Measurements from ENCODE around the gene ZMYND12. TPM values are rescaled to one million over a fixed set of nuclear protein-coding genes. Genes with fewer than 3 reads are reported as not detected.

The ZMYND12 gene
- total and polyA plus RNA-seq, 2 donors (not counting 3 experiments of a cell fraction or from before 2014, with no cell fraction given), result 0.33 to 0.40 TPM

DNA sequence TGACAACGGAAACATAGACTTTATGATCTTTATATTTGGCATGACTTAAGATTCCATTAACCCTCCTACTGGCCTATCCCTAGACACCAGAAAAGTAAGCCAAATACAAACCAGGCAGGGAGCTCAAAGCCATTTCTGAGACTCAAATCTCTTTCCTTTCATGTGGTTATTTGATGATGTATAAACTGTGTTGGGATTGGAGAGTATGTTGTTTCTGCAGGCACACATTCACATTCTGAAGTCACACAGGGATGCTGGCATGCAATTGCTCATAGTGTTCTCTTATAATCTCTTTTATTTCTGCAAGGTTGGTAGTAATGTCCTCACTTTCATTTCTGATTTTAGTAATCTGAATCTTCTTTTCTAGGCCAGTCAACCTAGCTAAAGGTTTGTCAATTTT is 5.8 kb downstream of the ZMYND12 start:
- Histone ChIP-seq H3K4me2 (ENCODE audit: insufficient read depth, low read length) (no peak overlapping the region), H2AFZ (ENCODE audit: low read depth, low read length) (no peak overlapping the region), H3K9ac (replicated peaks; ENCODE audit: extremely low read depth, insufficient read depth, low read length) (no peak overlapping the region), H3K9me1 (replicated peaks; ENCODE audit: control insufficient read depth, extremely low read depth, insufficient read depth, low read length) (no peaks in the 10 kb centered on the region), H3K4me3 (replicated peaks in 1 of 3; ENCODE audit: insufficient read depth in 1 of 3, low read depth in 1 of 3, low read length in 3 of 3) (no peak overlapping the region), H3K36me3 (ENCODE audit: control insufficient read depth in 2 of 2, extremely low read depth in 1 of 2, insufficient read depth in 2 of 2, low read length in 2 of 2) (no peaks in the 10 kb centered on the region), H3K27ac (ENCODE audit: insufficient read depth, low read depth, low read length) (no peak overlapping the region), H3K9me3 (replicated peaks; ENCODE audit: control insufficient read depth, insufficient read depth, low read length) (no peaks in the 10 kb centered on the region), H4K20me1 (replicated peaks; ENCODE audit: control insufficient read depth, extremely low read depth, insufficient read depth, low read length) (no peaks in the 10 kb centered on the region), H3K79me2 (ENCODE audit: control insufficient read depth, insufficient read depth, low read length) (no peaks in the 10 kb centered on the region), H3K27me3 (ENCODE audit: control insufficient read depth in 2 of 2, insufficient read depth in 2 of 2, low read length in 2 of 2) (no peaks in the 10 kb centered on the region), H3K4me1 (ENCODE audit: control insufficient read depth, extremely low read depth, insufficient read depth, low read length) (no peaks in the 10 kb centered on the region)
- TF ChIP-seq, protein P1, sequence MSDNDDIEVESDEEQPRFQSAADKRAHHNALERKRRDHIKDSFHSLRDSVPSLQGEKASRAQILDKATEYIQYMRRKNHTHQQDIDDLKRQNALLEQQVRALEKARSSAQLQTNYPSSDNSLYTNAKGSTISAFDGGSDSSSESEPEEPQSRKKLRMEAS (IDR thresholded peaks at IDR 0.05; ENCODE audit: insufficient read depth, insufficient read length), result no peak
- TF ChIP-seq FOS (IDR thresholded peaks at IDR 0.05; ENCODE audit: borderline replicate concordance, insufficient read depth, low read length) (no peak), JUN (IDR thresholded peaks at IDR 0.05; ENCODE audit: borderline replicate concordance, insufficient read depth, insufficient read length, low read depth) (no peak), POLR2AphosphoS5 (IDR thresholded peaks at IDR 0.05; ENCODE audit: insufficient read depth, low read depth, low read length) (no peak), CTCF (IDR thresholded peaks at IDR 0.05; ENCODE audit: extremely low read depth in 1 of 2, insufficient read depth in 1 of 2, low read depth in 1 of 2, low read length in 2 of 2) (no peak), MYC (IDR thresholded peaks at IDR 0.05; ENCODE audit: low read depth, low read length) (no peak), EZH2 (IDR thresholded peaks at IDR 0.05; ENCODE audit: borderline replicate concordance, low read depth, low read length, severe bottlenecking) (no peak), GATA2 (IDR thresholded peaks at IDR 0.05; ENCODE audit: insufficient read depth, insufficient read length, low read depth, low read length) (no peak)
- intact Hi-C loops (cut with micrococcal nuclease), result no loop called here
- dilution Hi-C loops (cut with MboI; ENCODE audit: extremely low pct_ligation_motif_present, low sequenced_read_pairs), result no loop called here
- no TSS peak for BruUV-seq (replicated peaks)
- ChIA-PET CTCF (interaction anchor here (1.1 kb wide), 1 partner anchor 46 kb away, joined by 3 read pairs; no protein-coding TSS in a partner anchor), POLR2A (no interaction called here)
- no peak for FAIRE-seq
- DNase-seq (ENCODE audit: low read depth, low spot score), result no peak
